GM19452 (cell line): Measurements from ENCODE around the gene NFIA.
A peak's percentile ranks its signal among the peaks of the same experiment; 100 is the strongest.
"Not testable (repeated sequence)": the region's sequence is repeated elsewhere in the genome, so short reads cannot be mapped to it uniquely, and the experiment has no call there.

Experiments used
- ATAC-seq: cut with Tn5 transposase; IDR thresholded peaks from one replicate; pipeline ENCODE4 v1.9.1; 2021; ENCODE audit not compliant: unreplicated experiment

Gene NFIA

DNA sequence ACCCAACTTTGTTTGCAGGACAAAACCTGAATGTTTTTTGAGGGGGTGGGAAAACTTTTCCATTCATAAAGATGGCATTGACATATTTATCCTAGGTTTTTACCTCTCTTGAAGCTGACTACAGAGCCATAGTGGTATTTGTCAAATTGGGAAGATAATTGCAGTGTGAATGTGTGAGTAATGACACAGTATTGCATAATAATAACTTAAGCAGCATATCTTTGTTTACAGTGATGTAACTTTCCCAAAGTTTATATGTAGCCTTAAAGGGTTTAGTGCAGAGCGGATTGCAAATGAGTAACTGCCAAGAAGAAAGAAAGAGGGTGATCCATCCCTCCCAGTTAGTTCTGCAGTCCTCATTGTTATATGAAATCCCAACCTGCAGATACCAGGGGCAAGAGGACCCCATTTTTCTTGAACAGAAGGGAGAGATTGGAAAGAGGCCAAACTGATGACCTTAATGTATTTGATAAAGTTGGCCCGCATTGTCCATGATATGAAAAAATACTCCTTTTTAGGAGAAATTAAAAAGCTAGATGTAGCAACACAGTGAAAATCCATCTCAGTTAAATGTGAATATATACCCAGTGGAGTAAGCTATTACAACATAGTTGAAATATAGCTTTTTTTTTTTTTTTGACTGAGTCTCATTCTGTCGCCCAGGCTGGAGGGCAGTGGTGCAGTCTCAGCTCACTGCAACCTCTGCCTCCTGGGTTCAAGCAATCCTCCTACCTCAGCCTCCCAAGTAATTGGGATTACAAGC lies 23.7 kb upstream of the NFIA start:
- ATAC-seq = no peak

DNA sequence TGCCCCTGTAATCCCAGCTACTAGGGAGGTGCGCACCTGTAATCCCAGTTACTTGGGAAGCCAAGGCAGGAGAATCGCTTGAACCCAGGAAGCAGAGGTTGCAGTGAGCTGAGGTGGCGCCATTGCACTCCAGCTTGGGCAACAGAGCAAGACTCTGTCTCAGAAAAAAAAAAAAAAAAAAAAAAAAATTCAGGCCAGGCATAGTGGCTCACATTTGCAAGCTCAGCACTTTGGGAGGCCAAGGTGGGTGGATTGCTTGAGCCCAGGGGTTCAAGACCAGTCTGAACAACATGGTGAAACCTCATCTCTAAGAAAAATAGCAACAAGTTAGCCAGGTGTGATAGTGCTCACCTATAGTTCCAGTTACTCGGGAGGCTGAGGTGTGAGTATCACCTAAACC lies 20.8 kb upstream of the NFIA start:
- not testable (repeated sequence) for ATAC-seq

DNA sequence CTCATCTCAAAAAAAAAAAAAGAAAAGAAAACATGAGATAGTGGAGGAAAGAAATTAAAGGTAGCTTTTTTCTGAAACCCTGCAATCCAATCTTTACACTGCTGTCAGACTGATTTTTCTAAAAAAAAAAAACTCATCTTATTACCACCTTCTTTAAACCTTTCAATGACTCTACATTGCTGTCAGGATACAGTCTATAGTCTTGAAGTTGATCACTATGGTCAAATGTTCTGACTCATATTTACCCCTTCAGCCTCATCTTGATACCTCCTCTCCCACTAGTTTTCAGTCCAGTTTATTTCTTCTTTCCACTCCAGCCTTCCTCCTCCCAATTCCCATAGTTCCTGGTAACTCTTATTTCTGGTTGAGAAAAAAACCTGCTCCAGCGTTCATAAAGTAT lies 17.7 kb upstream of the NFIA start:
- ATAC-seq = no peak

DNA sequence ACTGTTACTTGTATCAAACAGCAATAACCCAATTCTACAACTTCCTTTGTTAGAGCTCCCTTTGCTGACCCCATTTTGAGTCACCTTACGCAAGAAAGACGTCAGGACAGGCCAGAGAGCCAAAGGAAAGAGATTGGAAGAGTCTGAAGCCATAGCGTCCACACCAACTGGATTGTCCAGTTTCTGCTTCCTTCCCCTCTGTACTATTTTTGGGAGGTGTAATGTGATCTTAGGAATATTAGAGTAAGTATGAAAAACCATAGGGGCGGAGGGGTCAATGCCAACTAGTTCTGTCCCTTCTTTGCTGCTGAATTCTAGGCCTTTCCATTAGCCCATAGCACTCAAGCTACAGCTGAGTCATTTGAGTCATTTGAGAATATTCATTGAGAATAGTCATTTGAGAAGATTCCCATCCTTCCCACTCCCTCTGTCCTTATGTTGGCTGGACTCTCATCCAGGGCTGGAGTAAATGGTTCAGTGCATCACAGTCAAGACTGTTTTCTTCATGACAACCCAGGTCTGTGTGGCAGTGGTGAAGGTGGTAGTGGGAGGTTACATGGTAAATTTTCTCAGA lies 14.8 kb upstream of the NFIA start:
- no peak for ATAC-seq

DNA sequence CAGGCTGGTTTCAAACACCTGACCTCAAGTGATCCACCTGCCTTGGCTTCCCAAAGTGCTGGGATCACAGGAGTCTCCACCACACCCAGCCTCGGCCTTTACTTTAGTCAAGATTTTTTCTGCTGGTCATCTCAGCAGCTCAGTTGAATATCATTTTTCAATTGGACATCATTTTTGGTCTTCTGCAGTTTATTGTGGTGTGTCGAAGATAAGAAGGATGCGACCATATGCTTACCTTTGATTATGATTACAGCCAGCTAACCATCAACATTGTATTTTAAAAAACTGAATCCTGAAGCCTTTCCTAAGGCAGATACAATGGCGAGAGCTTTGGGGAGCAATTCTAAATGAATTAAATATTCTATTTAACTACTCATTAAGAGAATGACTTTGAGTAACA lies 12.3 kb upstream of the NFIA start:
- no peak for ATAC-seq

DNA sequence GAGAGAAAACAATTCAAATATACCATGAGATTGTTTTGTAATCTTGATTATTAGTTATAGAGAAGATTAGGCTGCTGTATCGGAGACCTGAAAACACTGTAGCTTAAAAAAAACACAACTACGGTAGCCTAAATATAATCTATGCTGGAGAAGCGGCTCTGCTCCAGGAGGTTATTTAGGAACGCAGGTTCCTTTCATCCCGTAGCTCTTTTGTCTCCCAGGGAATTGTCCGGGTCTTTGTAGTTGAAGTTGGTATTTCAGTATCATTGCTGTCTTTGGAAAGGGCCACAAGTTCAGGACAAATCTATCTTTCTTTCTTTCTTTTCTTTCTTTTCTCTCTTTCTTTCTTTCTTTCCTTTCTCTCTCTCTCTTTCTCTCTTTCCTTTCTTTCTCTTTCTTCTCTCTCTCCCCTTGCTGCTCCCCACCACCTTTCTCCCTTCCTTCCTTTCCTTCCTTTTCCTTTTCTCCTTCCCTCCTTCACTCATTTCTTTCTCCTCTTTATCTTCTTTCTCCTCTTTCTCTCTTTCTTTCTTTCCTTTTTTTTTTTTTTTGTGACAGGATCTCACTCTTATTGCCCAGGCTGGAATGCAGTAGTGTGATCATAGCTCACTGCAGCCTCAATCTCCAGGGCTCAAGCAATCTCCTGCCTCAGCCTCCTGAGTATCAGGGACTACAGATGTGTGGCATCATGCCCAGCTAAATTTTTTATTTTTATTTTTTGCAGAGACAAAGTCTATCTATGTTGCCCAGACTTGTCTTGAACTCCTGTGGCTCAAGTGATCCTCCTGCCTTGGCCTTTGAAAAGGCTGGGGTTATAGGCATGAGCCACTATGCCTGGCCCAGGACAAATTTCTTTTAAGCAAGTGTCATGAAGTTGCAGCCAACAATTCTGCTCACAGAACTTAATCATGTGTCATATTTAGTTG lies 10.9 kb upstream of the NFIA start:
- ATAC-seq = no peak

DNA sequence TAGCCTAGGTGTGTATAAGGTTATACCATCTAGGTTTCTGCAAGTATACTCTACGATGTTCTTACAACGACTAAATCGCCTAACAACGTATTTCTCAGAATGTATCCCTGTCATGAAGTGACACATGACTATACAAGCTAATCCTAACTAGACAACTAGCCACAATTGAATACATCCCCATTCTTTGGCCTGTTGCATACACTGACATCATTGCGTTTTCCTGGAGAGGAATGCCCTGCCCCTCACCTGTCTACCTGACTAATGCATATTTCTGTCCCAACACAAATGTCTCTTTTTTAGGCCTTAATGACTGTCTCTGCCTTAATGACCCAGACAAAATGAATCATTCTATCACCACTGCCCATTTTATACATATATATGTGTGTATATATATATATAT lies 8.5 kb upstream of the NFIA start:
- ATAC-seq = no peak

DNA sequence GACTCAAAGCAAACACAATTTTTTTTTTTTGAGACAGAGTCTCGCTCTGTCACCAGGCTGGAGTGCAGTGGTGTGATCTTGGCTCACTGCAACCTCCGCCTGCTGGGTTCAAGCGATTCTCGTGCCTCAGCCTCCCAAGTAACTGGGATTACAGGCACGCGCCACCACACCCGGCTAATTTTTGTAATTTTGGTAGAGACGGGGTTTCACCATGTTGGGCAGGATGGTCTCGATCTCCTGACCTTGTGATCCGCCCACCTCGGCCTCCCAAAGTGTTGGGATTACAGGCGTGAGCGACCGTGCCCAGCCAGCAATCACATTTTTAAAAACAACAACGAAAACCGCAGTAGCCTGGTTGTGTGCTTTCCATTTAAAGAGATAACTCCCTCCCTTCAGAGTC lies 6.5 kb upstream of the NFIA start:
- not testable (repeated sequence) for ATAC-seq

DNA sequence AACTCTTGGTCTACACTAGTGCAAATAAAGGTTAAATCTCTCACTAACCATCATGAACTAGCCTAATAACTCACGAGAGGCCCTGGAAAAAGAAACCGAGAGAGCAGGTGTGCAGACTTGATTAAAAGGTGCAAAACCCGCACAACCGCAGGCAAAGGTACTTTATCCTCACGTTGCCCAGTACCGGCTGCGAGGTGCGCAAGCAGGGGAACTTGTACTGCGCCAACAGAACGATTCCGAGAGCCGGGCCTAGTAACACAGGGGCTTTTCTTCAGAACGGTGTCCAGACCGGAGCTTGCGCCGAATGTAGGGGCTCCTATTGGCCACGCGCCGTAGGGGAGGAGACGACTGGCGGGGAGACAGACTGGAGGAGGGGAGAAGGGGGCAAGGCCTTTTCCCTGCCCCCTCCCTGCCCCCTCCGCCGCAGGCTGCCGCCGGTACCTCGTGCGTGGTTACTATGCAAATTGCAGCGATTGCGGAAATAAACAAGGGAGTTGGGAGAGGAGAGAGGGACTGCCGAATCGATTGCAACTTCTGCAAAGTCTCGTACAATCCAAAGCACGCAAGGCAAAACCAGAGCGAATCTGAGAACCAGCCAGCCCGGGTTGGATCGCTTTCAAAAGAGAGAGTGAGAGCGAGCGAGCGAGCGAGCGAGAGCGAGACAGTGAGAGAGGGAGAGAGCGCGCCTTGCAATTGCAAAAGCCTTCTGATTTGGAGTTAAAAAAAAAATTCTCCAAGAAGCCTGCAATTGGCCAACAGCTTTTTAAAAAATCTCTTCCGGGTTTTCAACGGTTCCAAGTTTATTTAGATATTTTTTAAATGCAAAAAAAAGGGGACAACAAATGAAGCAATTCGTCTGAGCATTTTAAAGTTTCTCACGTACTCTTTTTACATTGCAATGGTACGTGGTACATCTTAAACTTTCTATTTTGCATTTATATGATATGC lies 5.4 kb upstream of the NFIA start:
- ATAC-seq = peak; percentile 83

DNA sequence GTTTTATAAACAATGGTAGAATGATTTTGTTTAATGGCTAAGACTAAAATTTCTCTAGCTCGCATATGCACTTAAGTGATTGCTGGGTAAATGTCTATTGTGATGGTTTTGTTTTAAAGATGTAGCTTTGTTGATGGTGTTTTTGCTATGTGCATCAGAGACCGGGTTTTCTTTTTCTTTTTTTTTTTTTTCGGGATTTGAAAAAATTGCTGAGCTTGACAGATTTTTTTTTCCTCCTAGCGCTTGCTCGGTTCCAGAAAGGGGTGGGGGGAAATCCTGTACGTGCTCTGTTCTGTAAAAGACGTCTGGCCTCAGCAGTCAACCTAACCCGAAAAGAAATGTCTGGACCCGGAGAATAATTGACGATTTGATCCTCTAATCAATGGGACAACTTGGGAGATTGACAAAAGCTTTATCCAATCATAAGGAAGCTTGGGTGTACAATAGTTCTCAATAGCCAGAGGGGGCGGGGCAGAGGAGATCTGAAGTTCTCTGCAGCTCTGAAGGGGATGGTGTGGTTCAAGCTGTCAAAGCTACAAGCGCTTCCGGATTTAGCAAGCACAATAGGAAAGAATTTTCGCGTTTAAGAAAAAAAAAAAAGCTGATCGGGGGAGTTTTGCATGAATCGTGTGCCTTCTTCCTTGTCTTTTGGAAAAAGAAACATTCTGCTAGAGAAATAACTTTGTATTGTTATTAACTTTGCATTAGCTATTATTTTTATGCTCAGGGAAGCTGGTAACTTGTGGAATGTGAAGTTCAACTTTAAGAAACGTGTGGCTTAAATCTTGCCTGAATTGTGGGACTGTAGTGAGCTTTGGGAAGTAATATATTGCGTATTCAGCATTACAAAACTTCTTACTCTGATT lies 4.5 kb upstream of the NFIA start:
- ATAC-seq = peak; percentile 50

DNA sequence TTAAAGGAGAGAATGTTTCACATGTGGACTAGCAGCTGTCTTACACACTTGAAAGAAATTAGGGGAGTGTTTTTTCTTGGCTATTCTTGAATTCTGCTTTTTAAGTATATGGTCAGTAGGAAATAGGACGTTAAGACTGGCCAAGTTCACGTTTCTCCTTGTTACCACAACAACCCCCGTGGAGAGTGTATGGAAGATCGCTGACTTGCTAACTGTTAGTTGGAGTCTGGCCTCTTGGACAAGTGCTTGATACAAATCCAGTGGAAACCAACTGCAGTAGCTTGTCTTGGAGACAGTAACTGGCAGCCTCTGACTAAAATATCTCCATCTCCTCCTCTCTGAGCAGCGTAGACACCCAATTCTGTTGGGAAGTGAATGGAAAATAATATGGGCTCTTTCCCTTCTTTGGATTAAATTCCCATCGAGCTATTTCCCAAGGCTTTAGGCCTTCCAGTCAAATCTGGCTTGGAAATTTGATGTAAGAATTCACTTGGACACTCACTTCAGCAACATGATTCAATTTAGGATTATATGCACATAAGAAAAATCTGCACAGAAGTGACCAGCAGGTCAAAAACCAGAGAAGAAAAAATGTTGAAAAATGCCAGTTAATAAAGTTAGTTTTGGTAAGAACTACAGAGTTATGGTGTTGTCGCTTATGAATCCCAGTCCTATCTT lies 3.6 kb upstream of the NFIA start:
- no peak for ATAC-seq

DNA sequence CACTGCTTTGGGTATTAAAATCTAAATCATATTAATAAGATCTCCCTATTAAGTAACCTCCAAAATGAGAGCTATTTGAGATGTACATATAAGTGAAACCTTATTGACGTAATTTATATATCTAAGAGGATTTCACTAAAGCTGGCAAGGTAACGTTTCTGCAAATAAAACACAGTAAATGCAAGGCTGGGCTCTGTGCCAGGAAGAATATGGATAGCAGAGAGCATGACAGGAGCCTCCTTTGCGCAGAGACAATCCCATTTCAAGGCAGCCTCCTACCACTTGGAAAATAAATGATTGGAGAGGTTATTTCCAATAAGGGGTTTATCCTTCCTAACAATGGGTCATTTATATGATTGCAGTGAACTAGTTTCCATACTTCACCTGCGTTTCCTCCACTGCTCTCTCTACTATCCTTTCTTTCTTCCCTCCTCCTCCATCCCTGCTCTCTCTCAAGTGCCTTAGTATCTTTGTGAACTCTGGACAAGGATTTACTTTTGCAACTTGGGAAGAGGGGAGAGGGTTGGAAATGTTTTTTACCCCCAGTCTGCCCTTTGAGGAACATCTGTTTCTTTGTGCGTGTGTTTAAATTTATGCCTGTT lies 3.0 kb upstream of the NFIA start:
- ATAC-seq = no peak

DNA sequence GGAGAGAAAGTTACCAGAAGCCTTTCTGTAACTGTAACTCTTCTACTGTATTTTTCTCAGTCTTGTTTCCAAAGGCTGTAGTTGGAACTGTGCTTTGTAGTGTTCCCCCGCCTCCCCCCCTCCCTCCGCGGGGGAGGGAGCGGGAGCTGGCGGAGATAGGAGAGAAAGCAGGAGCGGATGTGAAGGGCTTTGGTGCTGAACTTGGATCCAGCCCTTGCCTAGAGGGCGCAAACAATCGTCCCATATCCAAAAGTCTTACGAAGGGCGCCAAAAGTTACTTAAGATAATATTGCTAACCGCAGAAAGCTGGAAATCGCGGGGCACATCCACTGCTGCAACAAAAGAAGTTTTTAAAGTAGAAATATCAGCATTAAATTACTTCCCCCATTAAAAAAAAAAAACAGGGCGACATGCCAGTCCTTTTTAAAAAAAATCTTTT lies 2.4 kb upstream of the NFIA start:
- no peak for ATAC-seq

DNA sequence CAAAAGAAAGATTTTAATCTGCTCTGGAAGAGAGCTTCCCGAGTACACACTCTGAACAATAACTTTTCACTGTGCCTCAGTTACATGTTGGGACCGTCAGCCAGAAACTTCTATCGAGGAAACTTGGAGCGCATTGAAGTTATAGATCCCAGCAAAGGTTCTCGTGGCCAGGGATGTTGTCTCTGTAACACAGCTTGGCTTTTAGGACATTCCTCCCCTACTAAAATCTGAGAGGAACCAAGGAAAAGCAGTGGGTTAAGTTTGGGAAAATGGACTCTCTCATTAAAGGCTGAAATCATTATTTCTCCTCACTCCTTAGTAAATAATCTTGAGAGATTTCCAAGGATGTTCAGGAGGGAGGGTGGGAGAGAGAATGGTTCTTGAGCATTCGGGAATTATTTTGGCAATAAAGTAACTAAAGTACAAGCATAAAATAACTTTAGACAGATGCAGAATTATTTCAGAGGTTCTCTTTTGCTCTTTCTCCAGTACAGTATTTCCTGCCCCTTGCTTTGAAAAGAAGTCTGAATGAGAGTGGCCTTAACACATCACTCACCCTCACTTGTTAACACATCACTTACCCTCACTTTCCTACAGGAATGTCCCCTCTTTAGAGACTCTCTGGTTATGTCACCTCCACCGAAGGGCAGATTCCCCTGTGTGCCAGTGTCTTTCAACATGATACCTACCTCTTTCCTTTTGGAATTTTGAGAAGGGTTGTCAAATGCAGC lies 1.8 kb upstream of the NFIA start:
- ATAC-seq = no peak

DNA sequence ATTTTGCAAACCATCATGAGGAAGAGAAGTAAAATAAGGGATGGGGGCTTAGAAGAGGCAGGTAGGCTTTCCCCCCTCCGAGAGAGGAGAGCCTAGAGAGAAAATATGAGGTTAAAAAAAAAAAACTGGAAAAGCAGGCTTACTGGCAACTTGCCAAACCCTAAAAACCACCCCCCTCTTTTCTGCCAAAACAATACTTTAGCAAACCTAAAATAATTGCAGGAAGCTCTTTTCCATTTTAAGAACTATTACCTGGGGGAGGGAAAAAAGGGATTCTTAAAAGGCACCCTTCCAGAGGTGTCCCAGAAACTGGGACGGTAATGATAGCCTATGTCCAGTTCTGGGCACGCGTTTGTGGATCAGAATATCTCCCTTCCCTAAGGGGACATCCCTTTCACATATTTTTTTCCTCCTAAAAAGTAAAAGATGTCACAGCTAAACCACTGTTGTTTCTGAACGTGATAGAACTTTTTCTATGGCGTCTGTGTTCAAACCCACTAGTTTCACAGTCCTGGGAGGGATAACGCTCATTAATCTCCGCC lies 1.1 kb upstream of the NFIA start:
- ATAC-seq = no peak

DNA sequence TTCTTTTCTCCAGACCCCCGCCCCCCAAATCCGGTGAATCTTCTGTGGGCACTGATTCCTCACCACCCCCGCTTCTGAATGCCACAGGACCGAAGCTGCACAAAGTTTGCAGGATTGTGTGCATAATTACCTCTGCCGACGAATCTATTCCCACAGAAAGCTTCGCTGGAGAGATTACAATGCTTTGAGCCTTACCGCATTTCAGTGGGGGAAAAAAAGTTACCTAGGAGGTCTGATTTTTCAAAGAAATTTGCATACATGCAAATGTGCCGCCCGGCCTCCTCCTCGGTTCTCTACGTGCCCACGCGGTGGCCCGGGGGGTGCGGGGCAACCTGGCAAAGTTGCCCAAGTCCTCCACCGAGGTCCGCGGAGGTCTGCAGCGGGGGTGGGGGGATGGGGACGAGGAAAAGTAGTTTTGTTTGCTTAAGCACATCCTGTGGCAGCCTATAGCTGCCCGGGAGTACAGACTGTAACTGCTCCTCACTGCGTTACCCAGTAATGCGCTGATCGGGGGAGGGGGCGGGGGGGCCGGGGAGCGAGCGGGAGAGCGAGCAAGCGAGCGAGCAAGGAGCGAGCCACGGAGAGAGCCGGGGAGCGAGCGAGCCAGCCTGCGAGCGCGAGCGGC lies 563 bp upstream of the NFIA start:
- no peak for ATAC-seq

DNA sequence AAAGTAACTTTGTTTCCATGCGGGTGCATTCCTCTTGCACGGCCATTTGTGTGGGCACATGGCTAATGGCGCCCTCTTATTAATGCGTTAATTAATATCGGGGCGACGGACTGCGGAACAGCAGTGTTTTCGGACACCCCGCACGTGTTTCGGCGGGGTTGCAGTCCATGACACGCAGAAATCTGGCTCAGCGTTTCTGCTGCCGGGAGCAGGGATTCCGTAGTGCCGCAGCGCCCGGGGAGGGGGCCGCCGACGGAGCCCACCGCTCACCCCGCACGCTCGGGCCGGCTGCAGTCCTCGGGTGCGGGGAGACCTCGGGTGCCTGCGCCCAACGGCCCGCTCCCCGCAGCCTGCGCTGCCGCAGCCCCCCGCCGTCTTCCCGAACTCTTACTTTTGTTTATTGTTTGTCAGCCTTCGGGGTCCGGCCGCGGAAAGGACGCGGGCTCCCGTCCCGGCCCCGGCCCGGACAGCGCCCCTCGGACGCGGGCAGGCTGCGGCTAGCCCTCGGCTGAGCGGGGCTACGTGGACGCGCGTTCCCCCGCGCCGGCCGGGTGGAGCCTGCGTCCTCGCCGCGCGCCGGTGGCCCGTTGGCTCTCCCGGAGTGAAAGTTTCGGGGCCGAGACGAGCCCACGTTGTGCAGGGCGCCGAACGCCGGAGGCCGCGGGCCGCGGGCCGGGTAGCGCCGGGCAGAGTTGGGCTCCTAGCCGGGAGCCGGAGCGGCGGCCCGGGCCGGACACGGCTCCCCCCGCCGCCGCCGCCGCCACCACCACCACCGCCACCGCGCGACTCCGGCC lies 849 bp downstream of the NFIA start:
- no peak for ATAC-seq
